Measurements from ENCODE around the gene PCDHB14. TPM values are rescaled to one million over a fixed set of nuclear protein-coding genes. Genes with fewer than 3 reads are reported as not detected.
"Not testable (repeated sequence)": the region's sequence is repeated elsewhere in the genome, so short reads cannot be mapped to it uniquely, and the experiment has no call there.

Gene PCDHB14
- polyA plus RNA-seq, 4 donors = 8.1 to 11.2 (median 8.8) TPM

DNA sequence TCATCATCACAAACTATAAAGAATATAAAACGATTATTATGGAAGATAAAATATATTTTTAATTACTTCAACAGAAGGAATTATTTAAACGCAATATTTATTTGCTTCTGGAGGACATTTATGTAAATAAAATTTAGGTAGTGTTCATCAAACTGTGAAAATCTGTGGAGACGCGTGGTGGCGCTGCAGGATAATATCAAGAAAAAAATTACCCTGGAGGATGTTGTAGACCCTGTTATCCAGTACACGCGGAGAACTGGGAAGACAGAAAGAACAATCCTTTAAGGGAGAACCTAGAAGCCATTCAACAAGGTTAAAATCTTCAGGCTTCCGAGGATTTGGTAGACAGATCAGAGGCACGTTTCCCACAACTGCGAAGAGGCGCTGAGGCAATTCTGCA, 14.7 kb upstream of the PCDHB14 start, which contains the start of gene PCDHB12:
Gene PCDHB12 (plus strand): TSS at position 242 of the 400 bp plus-strand sequence. CDS start 189 bp downstream, outside the sequence.
- DNase-seq (ENCODE audit: low read depth in 4 of 4, low spot score in 3 of 4) = no peak

DNA sequence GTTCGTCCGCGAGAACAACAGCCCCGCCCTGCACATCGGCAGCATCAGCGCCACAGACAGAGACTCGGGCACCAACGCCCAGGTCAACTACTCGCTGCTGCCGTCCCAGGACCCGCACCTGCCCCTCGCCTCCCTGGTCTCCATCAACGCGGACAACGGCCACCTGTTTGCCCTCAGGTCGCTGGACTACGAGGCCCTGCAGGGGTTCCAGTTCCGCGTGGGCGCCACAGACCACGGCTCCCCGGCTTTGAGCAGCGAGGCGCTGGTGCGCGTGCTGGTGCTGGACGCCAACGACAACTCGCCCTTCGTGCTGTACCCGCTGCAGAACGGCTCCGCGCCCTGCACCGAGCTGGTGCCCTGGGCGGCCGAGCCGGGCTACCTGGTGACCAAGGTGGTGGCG, 12.9 kb upstream of the PCDHB14 start:
- not testable (repeated sequence) for DNase-seq (ENCODE audit: low read depth in 4 of 4, low spot score in 3 of 4)

DNA sequence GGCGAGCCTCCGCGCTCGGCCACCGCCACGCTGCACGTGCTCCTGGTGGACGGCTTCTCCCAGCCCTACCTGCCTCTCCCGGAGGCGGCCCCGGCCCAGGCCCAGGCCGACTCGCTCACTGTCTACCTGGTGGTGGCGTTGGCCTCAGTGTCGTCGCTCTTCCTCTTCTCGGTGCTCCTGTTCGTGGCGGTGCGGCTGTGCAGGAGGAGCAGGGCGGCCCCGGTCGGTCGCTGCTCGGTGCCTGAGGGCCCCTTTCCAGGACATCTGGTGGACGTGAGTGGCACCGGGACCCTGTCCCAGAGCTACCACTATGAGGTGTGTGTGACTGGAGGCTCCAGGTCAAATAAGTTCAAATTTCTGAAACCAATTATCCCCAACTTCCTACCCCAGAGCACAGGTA, 12.3 kb upstream of the PCDHB14 start:
- DNase-seq (ENCODE audit: low read depth in 4 of 4, low spot score in 3 of 4) = not testable (repeated sequence)

DNA sequence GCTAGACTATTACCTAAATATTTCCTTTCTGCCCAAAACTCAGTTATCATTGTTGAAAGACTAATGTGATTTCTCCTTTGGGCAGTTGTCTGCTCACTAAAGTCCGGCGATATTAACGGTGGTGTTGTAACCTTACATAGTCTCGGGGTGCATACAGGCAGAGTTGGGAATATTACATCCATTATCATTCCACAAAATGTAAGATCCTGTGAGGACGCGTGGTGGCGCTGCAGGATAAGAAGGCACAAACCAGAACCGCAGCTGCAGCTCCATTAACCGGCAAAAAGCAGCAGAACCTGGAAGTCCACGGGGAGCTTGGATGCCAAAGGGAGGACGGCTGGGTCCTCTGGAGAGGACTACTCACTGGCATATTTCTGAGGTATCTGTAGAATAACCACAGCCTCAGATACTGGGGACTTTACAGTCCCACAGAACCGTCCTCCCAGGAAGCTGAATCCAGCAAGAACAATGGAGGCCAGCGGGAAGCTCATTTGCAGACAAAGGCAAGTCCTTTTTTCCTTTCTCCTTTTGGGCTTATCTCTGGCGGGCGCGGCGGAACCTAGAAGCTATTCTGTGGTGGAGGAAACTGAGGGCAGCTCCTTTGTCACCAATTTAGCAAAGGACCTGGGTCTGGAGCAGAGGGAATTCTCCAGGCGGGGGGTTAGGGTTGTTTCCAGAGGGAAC, 9.3 kb upstream of the PCDHB14 start, which contains the start of gene PCDHB13:
Gene PCDHB13 (plus strand): TSS at position 264 of the 684 bp plus-strand sequence. CDS start 205 bp downstream, at position 469.
- not testable (repeated sequence) for DNase-seq (ENCODE audit: low read depth in 4 of 4, low spot score in 3 of 4)

DNA sequence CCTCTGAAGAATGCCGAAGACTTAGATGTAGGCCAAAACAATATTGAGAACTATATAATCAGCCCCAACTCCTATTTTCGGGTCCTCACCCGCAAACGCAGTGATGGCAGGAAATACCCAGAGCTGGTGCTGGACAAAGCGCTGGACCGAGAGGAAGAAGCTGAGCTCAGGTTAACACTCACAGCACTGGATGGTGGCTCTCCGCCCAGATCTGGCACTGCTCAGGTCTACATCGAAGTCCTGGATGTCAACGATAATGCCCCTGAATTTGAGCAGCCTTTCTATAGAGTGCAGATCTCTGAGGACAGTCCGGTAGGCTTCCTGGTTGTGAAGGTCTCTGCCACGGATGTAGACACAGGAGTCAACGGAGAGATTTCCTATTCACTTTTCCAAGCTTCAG, 8.6 kb upstream of the PCDHB14 start:
- not testable (repeated sequence) for DNase-seq (ENCODE audit: low read depth in 4 of 4, low spot score in 3 of 4)

DNA sequence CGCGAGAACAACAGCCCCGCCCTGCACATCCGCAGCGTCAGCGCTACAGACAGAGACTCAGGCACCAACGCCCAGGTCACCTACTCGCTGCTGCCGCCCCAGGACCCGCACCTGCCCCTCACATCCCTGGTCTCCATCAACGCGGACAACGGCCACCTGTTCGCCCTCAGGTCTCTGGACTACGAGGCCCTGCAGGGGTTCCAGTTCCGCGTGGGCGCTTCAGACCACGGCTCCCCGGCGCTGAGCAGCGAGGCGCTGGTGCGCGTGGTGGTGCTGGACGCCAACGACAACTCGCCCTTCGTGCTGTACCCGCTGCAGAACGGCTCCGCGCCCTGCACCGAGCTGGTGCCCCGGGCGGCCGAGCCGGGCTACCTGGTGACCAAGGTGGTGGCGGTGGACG, 7.6 kb upstream of the PCDHB14 start:
- not testable (repeated sequence) for DNase-seq (ENCODE audit: low read depth in 4 of 4, low spot score in 3 of 4)

DNA sequence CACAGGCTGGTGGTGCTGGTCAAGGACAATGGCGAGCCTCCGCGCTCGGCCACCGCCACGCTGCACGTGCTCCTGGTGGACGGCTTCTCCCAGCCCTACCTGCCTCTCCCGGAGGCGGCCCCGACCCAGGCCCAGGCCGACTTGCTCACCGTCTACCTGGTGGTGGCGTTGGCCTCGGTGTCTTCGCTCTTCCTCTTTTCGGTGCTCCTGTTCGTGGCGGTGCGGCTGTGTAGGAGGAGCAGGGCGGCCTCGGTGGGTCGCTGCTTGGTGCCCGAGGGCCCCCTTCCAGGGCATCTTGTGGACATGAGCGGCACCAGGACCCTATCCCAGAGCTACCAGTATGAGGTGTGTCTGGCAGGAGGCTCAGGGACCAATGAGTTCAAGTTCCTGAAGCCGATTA, 7.1 kb upstream of the PCDHB14 start:
- DNase-seq (ENCODE audit: low read depth in 4 of 4, low spot score in 3 of 4) = not testable (repeated sequence)

DNA sequence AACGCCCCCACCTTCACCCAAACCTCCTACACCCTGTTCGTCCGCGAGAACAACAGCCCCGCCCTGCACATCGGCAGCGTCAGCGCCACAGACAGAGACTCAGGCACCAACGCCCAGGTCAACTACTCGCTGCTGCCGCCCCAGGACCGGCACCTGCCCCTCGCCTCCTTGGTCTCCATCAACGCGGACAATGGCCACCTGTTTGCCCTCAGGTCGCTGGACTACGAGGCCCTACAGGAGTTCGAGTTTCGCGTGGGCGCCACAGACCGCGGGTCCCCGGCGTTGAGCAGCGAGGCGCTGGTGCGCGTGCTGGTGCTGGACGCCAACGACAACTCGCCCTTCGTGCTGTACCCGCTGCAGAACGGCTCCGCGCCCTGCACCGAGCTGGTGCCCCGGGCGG, 1.7 kb downstream of the PCDHB14 start:
- not testable (repeated sequence) for DNase-seq (ENCODE audit: low read depth in 4 of 4, low spot score in 3 of 4)

DNA sequence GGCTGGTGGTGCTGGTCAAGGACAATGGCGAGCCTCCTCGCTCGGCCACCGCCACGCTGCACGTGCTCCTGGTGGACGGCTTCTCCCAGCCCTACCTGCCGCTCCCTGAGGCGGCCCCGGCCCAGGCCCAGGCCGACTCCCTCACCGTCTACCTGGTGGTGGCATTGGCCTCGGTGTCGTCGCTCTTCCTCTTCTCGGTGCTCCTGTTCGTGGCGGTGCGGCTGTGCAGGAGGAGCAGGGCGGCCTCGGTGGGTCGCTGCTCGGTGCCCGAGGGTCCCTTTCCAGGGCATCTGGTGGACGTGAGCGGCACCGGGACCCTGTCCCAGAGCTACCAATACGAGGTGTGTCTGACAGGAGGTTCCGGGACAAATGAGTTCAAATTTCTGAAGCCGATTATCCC, 2.3 kb downstream of the PCDHB14 start:
- DNase-seq (ENCODE audit: low read depth in 4 of 4, low spot score in 3 of 4) = not testable (repeated sequence)

DNA sequence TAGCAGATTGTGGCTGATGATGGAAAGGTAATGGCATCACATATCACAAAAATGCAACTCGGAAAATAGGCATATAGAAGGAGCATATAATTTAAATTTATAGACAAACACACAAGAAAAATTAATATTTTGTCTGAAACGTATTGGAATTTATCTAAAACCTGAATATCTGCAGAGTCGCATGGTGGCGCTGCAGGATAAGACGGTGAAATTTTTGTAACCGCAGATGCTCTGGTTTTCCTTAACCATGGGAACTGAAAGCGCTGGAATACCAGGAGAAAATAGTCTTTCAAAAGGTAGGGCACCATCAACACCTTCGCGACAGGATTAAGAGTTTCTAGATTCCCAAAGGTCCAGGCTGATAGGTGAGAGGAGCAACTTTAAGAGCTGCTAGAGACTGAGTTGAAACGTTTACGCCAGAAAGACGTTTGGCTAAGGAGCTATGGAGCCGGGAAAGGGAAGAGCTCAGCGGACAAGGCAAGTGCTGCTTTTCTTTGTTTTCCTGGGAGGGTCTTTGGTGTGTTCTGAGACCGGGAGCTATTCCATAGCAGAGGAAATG, 11.0 kb downstream of the PCDHB14 start:
- no peak for DNase-seq (ENCODE audit: low read depth in 4 of 4, low spot score in 3 of 4)

DNA sequence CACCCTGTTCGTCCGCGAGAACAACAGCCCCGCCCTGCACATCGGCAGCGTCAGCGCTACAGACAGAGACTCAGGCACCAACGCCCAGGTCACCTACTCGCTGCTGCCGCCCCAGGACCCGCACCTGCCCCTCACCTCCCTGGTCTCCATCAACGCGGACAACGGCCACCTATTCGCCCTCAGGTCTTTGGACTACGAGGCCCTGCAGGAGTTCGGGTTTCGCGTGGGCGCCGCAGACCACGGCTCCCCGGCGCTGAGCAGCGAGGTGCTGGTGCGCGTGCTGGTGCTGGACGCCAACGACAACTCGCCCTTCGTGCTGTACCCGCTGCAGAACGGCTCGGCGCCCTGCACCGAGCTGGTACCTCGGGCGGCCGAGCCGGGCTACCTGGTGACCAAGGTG, 12.8 kb downstream of the PCDHB14 start:
- DNase-seq (ENCODE audit: low read depth in 4 of 4, low spot score in 3 of 4) = not testable (repeated sequence)

DNA sequence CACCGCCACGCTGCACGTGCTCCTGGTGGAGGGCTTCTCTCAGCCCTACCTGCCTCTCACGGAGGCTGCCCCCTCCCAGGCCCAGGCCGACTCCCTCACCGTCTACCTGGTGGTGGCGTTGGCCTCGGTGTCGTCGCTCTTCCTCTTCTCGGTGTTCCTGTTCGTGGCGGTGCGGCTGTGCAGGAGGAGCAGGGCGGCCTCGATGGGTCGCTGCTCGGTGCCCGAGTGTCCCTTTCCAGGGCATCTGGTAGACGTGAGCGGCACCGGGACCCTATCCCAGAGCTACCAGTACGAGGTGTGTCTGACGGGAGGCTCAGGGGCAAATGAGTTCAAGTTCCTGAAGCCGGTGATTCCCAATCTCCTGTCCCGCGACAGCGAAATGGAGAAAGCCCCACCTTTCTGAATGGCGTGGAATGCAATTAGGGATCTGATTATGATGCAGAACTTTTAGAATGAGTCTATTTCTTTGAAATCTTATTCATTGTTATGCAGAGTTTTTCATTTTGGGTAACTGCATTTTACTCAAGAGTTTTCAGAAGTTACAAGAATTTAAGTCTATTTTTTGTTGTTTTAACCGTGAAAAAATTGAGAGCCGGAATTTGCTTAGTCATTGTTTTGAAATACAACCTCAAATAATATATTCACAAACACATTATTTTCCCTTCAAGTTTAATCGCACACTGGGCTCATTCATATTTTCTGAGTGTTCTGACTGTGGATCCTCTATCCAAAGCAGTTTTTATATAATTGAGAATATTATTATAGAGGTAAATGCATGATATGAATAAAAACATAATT, 13.6 kb downstream of the PCDHB14 start:
- no peak for DNase-seq (ENCODE audit: low read depth in 4 of 4, low spot score in 3 of 4)

DNA sequence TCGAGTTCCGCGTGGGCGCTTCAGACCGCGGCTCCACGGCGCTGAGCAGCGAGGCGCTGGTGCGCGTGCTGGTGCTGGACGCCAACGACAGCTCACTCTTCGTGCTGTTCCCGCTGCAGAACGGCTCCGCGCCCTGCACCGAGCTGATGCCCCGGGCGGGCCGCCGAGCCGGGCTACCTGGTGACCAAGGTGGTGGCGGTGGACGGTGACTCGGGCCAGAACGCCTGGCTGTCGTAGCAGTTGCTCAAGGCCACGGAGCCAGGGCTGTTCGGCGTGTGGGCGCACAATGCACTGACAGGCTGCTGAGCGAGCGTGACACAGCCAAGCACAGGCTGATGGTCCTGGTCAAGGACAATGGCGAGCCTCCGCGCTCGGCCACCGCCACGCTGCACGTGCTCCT, 18.4 kb downstream of the PCDHB14 start:
- no peak for DNase-seq (ENCODE audit: low read depth in 4 of 4, low spot score in 3 of 4)

DNA sequence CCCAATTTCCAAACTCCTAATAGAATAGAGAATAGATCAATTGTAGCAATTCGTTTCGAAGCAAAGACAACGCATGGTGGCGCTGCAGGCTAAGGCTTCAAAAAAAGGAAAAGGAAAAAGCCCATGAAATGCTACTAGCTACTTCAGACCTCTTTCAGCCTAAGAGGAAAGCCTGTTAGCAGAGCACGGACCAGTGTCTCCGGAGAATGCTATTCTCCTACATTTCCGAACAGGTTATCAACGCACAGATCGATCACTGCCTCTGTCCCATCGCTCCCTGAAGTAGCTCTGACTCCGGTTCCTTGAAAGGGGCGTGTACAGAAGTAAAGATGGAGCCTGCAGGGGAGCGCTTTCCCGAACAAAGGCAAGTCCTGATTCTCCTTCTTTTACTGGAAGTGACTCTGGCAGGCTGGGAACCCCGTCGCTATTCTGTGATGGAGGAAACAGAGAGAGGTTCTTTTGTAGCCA, 22.1 kb downstream of the PCDHB14 start, which contains the start of gene PCDHB15:
Gene PCDHB15 (plus strand): TSS at position 146 of the 468 bp plus-strand sequence. CDS start 184 bp downstream, at position 330.
- DNase-seq (ENCODE audit: low read depth in 4 of 4, low spot score in 3 of 4) = peak in 1 of 4 donors; percentile 16

DNA sequence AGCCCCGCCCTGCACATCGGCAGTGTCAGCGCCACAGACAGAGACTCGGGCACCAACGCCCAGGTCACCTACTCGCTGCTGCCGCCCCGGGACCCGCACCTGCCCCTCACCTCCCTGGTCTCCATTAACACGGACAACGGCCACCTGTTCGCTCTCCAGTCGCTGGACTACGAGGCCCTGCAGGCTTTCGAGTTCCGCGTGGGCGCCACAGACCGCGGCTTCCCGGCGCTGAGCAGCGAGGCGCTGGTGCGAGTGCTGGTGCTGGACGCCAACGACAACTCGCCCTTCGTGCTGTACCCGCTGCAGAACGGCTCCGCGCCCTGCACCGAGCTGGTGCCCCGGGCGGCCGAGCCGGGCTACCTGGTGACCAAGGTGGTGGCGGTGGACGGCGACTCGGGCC, 23.8 kb downstream of the PCDHB14 start:
- not testable (repeated sequence) for DNase-seq (ENCODE audit: low read depth in 4 of 4, low spot score in 3 of 4)

DNA sequence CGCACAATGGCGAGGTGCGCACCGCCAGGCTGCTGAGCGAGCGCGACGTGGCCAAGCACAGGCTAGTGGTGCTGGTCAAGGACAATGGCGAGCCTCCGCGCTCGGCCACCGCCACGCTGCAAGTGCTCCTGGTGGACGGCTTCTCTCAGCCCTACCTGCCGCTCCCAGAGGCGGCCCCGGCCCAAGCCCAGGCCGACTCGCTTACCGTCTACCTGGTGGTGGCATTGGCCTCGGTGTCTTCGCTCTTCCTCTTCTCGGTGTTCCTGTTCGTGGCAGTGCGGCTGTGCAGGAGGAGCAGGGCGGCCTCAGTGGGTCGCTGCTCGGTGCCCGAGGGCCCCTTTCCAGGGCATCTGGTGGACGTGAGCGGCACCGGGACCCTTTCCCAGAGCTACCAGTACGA, 24.3 kb downstream of the PCDHB14 start:
- not testable (repeated sequence) for DNase-seq (ENCODE audit: low read depth in 4 of 4, low spot score in 3 of 4)

DNA sequence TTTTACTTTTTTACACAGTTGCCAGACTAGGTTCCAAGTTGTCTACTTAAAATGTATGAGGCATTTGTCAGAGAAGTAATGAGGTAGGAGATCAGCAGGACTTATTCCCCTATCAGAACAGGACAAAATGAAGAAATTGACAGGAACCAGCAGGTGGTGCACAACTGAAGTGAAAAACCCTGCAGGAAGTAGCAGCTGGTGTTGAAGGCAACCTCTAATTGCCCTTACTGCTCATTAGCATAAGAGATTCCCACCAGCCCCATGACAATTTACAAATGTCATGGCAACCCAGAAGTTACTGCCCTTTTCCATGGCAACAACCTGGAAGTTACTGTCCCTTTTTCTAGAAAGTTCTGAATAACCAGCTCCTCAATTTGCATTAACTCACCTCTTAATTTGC, 27.4 kb downstream of the PCDHB14 start:
- no peak for DNase-seq (ENCODE audit: low read depth in 4 of 4, low spot score in 3 of 4)

DNA sequence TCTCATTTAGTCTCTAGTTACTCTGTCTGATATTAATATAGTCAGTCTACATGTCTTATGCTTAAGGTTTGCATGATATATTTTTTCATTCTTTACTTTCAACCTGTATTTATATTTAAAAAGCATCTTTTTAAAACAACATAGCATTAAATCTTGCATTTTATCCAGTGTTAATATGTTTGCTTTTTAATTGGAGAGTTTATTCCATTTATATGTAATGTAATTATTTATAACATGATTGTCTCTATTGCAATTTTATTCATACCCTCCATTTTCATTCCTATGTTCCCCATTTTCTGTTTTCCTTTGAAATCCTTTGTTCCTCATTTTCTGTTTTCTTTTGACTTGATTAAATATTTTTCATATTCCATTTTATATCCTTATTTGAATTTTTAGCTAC, 35.3 kb downstream of the PCDHB14 start:
- no peak for DNase-seq (ENCODE audit: low read depth in 4 of 4, low spot score in 3 of 4)

DNA sequence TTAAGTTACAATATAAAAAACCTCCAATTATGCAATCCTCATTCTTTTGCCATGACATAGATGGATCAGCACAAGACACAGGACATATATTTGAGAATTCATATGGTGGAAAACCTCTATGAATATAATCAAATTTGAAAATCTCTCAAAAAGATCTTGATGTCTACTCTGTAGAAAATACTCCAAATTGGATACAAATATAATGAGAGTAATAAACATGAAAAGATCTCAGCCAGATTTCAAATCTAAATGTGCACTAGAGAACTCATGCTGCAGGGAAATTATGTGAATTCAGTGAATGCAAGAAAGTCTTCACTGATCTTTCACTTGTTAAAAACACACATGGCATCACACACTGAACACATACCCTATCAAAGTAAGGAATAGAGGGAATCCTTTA, 35.8 kb downstream of the PCDHB14 start:
- DNase-seq (ENCODE audit: low read depth in 4 of 4, low spot score in 3 of 4) = no peak

DNA sequence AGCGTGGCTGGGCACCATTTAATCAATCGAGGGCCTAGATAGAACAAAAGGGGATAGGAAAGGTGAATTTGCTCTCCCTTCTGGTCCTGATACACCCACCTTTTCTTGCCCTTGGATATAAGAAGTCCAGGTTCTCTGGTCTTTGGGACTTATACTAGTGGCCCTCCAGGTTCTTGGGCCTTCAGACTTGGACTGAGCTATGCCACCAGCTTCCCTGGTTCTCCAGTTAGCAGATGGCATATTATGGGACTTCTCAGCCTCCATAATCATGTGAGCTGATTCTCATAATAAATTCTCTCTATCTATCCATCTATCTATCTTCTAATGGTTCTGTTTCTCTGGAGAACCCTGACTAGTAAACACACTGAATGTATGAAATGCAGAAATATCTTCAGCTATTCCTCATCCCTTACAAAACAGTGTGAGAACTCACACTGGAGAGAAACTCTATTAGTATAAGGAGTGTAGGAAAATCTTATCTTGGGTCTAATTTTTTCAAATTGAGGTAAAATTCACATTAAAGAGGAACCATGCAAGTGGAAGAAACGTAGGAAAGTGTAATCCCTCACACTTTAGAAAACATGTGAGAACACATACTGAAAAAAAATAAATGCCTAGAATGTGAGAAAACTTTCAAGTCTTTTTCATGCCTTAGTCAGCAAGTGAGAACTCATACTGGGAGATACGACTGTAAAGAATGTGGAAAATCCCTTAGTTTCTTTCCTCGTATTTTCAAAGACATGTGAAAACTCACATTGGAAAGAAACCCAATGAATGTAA, 37.5 kb downstream of the PCDHB14 start:
- peak in 1 of 4 donors; percentile 3 for DNase-seq (ENCODE audit: low read depth in 4 of 4, low spot score in 3 of 4)

DNA sequence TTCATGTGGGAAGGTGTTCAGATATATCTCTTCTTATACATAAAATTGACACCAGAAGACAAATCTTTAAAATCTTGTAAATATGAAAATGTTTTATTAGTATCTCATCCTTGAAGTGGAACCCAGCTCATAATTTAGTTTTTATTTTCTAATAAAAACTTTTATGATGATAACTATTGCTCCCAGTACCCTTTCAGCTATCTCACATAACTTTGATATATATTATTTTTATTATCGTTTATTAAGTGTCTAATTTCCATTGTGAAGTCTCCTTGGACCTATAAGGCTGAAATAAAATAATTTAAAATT, 38.0 kb downstream of the PCDHB14 start:
- DNase-seq (ENCODE audit: low read depth in 4 of 4, low spot score in 3 of 4) = no peak

Data from right renal pelvis (tissue), 4 donors.